SU-DHL-6 (cell line): ENCODE data around the gene KCNC4.

Source experiments
- EZH2phosphoT487 ChIP-seq: fragments of 200-600 bp; sonication (generic), shearing (Covaris generic); conservative IDR thresholded peaks from 2 replicates; pipeline ENCODE4 v1.6.1; 2018; ENCODE audit warnings: mild to moderate bottlenecking, antibody characterized with exemption, low read length, moderate library complexity, mixed read lengths
- TF ChIP-seq, protein P1 (sequence below): fragments of 200-600 bp; sonication (generic); IDR thresholded peaks from one replicate; pipeline ENCODE4 v1.5.1; 2017; ENCODE audit warnings: antibody characterized with exemption, mild to moderate bottlenecking, low read length, moderate library complexity; ENCODE audit not compliant: insufficient read depth, poor library complexity, severe bottlenecking

DNA sequence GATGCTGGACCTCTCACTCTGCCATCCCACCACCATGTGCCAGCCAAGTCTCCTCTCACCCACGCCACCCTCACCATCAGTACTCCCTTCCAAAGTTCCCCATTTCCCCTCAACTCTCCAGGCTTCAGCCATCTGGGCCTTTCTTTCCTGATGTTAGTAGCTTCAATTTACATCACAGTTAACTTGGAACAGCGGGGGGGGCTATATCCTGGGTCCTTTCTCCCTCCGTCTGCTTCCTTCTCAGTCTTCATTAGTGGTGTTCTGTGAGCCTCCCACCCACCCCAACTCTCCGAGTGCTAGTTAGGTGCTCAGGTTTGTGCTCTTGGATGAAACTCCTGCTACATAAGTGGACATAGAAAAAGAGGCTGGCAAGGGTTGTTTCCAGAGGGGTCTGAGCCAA is 31.9 kb downstream of the KCNC4 start:
- TF ChIP-seq, protein P1, sequence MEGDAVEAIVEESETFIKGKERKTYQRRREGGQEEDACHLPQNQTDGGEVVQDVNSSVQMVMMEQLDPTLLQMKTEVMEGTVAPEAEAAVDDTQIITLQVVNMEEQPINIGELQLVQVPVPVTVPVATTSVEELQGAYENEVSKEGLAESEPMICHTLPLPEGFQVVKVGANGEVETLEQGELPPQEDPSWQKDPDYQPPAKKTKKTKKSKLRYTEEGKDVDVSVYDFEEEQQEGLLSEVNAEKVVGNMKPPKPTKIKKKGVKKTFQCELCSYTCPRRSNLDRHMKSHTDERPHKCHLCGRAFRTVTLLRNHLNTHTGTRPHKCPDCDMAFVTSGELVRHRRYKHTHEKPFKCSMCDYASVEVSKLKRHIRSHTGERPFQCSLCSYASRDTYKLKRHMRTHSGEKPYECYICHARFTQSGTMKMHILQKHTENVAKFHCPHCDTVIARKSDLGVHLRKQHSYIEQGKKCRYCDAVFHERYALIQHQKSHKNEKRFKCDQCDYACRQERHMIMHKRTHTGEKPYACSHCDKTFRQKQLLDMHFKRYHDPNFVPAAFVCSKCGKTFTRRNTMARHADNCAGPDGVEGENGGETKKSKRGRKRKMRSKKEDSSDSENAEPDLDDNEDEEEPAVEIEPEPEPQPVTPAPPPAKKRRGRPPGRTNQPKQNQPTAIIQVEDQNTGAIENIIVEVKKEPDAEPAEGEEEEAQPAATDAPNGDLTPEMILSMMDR, result no peak
- no peak for TF ChIP-seq EZH2phosphoT487
